NCI-H460 (cell line): Measurements from ENCODE around the gene ATXN3L. TPM values are rescaled to one million over a fixed set of nuclear protein-coding genes. Genes with fewer than 3 reads are reported as not detected.
"Not testable (repeated sequence)": the region's sequence is repeated elsewhere in the genome, so short reads cannot be mapped to it uniquely, and the experiment has no call there.

ENCODE experiments used
- DNase-seq: peaks from one replicate; pipeline ENCODE4 v3.0.0-alpha.2; 2016; ENCODE audit warnings: low read depth; ENCODE audit errors: extremely low read depth
- total RNA-seq: library from RNA; depleted of rRNA; stranded (reverse); fragments of >200 nt; shearing (Covaris generic); gene quantifications from 2 replicates; pipeline ENCODE4 v1.2.3, GENCODE V29; 2014

Gene ATXN3L
- total RNA-seq, 1 experiment from 2014 or later: not detected

DNA sequence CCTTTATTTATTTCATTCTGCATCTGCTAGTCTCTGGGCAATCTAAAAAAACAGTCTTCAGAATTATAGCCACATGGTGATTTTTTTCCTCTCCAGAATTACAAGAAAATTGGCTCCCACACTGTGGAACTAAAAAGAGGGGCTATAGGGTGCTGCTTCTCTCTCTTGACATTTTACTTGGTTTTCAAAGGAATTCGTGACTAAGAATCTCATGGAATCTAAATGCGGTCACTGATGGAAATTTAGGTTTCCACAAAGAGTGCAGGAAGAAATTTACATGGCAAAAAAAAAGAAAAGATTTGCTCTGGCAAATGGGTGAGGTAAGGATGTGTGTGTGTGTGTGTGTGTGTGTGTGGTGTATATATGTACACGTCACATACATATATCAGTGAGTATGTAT, 10.2 kb downstream of the ATXN3L start:
- no peak for DNase-seq

DNA sequence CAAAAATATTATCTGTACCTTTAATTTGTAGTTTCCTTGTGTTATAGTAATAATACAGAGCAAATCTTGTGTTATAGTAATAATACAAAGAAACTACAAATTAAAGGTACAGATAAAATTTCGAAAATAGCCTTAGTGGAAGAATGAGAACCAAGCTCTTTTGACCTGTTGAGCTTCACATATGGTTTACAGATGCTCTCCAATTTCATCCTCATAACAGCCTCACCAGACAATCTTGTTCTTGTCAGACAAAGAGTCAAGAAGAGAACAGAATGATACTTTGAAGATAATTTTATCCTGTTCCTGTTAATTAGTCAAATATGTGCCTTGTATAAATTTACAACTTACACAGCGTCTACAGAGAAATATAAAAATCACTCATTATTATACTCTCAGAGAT, 12.8 kb downstream of the ATXN3L start:
- DNase-seq: no peak

DNA sequence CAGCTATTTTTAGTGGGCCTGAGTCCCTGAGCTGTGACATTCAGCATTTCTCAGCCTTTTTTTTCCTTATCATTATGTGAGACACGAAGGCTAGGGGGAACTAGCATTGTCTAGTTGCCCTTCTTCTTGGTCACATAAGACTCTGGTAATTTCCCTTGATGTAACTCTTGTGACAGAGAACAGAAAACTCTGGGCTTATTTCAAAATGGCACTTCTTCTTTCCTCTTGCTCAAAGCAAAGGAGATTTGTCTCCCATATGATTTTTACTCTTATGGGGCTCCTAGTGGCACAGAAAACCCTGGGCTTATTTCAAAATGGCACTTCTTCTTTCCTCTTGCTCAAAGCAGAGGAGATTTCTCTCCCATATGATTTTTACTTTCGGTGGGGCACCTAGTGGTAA, 14.7 kb downstream of the ATXN3L start:
- no peak for DNase-seq

DNA sequence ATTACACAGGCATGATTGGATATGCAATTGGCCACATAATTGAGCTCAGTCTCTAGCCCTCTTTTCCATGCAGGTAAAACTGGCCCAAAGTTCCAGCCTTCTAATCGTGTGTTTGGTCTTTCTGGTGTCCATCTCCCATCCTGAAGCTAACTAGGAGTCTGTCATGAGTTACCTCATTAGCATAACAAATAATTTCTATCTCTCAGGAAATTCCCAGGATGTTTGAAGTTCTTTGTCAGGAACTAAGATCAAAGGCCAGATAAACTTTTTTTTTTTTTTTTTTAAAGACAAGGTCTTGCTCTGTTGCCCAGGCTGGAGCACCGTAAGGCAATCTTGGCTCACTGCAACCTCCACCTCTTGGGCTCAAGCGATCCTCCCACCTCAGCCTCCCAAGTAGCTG, 15.8 kb downstream of the ATXN3L start:
- DNase-seq: no peak

DNA sequence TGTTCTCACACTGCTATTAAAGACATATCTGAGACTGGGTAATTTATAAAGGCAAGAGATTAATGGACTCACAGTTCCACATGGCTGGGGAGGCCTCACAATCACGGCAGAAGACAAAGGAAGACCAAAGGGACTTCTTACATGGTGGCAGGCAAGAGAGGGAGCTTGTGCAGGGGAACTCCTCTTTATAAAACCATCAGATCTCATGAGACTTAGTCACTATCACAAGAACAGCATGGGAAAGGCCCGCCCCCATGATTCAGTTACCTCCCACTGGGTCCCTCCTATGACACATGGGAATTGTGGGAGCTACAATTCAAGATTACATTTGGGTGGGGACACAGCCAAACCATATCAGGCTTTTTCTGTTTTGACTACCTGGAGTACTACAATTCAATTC, 16.6 kb downstream of the ATXN3L start:
- not testable (repeated sequence) for DNase-seq

DNA sequence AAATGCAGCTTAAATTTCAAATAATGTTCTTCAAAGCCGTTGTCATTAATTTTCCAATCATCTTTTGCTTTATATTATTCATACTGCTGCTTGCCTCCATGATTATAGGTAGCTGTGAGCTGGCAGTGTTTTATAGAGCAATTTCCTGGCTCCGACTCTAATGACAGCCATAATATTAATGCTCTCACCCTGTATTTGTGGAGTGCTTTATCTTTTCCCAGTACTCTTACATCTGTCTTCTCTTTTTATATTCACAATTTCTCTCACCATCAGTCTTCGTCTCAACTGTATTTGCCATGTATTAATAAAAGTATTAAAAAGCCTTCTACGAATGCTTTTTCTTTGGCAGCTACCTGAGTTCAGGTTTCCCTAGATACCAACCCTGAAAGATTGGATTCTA, 21.0 kb downstream of the ATXN3L start:
- no peak for DNase-seq

DNA sequence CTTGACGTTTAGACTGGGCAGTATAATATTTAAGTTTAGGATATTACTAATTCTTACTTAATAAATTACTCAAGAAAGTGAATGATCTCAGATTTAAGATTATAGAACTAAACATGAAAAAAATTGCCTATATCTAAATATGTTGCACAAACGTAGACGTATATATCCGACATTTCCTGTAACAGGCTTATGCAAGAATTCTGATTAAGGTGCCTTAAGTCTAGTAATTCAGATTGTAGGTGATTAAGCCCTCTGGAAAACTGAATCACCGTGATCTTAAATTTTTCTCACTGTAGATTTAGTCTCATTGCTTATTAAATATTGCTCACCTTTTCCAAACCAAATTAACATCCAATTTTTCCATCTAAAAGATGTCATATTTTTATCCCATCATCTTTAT, 24.0 kb downstream of the ATXN3L start:
- no peak for DNase-seq

DNA sequence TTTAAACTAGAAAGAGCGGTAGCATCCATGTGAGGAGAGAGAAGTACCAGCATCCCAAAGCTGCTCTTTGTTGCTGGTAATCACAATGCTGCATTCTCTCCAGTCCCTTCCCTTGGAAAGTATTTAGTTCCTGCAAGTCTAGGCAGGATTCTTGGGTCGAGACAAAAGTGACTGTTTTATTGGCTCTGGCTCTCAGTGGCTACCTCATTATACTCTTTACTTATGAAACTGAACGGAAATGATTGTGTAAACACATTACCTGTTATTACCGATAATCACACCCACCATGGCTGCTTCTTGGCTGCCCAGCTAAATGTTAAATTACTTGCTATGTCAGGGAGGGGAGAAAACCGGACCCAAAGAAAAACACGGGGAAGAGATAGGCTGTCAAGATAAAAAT, 26.2 kb downstream of the ATXN3L start:
- no peak for DNase-seq

DNA sequence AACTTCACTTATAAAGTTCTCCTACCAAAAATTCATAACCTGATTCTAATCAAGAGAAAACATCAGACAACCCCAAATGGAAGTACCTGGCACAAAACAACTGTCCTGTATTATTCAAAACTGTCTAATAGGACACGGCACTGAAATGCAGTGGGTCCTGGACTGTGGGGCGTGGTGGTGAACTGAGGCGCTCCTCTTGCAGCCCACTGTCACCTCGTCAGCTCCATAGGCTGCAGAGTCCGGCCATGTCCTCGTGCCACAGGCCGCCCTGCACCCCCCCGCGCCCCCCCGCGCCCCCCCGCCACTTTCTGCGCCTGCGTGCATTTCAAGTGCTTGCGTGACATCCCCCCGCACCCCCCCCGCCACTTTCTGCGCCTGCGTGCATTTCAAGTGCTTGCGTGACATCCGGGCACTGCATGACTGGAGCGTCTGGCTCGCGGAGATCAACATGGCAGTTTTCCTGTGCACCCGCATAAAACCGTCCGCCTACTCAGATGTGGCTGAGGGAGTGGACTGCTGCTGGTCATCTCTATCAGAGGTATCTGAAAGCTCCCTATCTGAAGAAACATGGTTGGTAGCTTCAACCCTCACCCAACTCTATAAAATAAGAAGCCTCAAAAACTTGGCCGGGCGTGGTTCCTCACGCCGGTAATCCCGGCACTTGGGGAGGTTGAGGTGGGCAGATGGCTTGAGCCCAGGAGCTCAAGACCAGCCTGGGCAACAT, 28.8 kb downstream of the ATXN3L start:
- no peak for DNase-seq

DNA sequence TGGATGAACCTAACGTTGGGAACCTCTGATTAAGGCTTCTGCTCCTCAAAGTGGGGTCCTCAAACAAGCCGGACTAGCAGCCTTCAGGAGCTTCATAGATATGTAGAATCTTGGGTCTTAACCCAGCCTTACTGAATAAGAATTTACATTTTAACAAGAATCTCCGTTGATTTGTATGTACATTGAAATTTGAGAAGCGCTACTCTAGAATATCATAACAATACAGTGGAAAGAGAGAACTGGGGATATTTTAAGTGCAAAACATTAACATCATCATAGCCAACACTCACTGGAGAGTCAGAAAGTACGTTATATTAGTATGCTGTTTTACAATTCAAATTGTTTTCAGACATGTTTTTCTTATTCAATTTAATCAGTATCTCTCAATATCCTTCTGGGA, 31.2 kb downstream of the ATXN3L start:
- no peak for DNase-seq

DNA sequence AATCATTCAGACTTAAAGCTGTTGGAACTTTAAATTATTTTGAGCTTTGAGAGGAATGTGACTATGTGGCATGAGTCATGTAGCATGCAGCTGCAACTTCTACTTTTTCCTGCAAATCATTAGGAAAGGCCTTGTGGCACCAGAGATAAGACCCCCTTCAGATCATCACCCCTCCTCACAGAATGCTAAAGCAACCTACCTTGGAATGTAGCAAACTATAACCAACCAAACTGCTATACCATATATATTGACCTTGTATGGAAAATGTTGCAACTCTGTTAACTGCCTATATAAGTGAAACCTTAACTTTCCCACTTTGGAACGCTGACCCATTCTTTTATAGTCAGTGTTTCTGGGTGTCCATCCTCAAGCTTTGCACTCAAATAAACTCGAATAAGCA, 32.0 kb downstream of the ATXN3L start:
- no peak for DNase-seq

DNA sequence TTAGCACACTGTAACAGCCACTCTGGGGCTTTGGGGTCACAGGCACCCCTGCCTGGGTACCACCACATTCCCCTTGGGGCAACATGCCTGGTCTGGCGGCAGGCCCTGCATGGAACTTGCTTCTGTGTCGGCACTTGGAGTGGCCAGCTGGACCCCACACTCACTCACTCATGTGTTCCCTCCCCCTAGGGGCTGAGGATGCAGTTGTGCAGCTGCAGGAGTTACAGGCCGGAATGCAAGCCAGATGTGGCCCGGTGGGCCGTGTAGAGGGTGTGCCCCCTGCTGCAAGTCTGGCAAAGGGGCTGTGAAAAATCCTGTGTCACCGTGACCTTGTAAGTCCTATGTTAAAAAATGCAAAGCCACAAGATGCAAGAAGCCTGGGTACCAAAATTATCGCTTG, 34.2 kb downstream of the ATXN3L start:
- DNase-seq: no peak

DNA sequence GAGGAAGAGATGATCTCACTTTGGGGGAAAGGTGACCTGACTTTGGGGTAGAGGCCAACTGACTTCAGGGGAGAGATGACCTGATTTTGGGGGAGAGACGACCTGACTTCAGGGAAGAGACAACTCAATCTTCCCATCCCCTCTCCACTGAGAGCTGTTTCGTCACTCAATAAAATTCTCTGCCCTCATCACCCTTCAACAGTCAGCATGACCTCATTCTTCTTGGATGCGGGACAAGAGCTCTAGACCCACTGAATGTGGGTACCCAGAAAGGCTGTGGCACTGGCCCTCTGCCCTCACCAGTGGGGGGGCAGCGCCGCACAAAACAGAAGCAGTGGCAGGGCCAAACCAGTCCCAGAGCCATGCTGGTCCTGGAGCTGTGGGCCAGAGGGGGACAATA, 34.6 kb downstream of the ATXN3L start:
- no peak for DNase-seq

DNA sequence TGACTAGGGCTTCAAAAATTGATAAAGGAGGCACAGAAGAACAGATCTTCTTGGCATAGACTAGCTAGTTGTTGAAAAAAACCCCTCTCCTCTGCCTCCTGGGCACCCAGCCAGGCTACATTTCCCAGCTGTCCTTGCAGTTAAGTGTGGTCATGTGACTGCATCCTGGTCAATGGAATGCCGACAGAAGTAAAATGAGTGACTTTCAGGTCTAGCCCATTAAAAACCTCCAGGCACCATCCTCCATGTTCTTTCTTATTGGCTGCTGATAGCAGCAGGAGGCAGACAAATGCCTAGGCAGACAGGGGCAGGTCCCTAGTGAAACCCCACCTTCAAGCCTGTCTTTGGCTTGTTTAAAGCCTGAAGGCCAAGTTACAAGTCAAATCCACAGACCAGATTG, 35.3 kb downstream of the ATXN3L start:
- DNase-seq: no peak

DNA sequence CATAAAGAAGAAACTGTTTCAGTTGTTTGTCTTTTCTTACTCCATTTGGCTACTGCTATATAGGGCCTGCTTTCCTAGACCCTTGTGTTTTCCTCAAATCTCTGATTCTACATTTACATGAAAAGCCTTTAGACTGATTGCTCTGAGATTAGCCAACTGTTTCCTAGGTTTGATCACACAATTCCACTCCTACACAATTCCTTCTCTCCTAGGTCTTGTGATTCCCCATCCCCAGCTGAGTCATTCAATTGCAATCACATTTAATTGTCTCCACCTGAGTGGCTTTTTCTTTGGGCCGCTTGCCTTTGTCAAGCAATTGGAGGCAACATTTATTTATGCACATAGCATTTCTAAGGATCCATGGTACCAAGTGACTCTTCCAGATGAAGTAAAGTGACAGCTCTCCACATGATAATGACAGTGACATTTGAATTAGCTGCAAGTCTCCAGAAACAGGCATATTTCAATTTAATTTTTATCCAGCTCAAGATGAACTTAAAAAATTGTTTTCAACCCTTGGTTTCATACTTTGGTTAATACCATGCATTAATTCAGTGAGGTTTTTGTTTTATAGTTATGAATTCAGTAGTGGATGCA, 35.8 kb downstream of the ATXN3L start:
- no peak for DNase-seq

DNA sequence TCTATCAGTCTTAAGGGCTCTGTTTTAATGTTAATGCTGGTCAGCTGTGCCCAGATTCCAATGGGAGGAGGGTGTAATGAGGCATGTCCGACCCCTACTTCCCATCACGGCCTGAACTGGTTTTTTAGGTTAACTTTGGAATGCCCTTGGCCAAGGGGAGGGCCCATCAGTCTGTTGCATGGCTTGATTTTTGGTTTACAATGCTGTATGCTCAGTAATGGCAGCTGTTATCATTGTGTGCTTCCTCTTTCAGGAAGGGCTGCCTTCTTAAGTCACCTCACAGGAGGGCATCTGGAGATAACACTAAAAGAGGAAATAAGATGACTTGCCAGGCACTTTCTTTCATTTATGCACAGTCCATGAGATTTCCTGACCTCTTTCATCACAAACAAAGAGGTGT, 36.3 kb downstream of the ATXN3L start:
- DNase-seq: no peak

DNA sequence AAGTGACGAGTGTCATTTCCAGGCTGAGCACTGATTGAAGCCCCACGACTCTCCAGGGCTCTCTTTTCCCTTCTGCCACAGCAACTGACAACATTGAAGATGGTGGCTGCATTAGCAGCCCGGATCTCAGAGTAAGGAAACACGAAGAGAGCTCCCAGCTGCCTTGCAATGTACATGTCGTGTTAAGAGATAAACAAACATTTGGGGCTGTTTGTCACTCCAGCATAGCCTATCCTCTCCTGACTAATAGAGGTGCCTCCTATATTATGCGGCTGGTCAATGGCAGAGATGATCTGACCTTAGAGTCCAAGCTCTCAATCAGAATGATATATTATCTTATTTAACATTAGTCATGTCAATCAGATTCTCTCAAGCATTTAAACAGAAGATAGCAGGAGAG, 38.6 kb downstream of the ATXN3L start:
- DNase-seq: no peak

DNA sequence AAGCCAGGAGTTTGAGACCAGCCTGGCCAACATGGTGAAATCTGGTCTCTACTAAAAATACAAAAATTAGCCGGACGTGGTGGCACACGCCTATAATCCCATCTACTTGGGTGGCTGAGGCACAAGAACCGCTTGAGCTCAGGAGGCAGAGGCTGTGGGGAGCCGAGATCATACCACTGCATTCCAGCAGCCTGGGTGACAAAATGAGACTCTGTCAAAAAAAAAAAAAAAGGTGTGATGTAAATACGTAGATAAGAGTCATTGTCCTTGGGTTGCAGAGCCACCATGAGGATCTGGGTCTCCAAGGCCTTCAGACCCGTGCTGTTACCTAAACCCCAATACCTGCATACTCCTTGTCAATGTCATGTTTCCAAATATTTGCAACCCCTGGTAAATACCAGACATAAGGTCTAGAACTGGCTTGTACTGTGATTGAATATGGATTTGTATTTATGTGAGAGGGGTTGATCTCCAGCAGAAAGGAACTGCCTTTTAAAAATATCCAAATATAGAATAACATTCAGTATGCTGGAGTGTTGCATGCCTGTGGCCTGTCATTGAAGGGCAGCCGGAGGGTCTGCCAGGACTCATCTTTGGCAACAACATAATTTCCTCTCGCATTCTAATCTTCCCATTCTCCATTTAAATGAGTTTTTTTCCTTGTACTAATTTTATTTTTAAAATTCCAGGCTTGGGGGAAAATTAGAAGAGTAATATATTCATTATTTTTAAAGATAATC, 40.4 kb downstream of the ATXN3L start:
- no peak for DNase-seq

DNA sequence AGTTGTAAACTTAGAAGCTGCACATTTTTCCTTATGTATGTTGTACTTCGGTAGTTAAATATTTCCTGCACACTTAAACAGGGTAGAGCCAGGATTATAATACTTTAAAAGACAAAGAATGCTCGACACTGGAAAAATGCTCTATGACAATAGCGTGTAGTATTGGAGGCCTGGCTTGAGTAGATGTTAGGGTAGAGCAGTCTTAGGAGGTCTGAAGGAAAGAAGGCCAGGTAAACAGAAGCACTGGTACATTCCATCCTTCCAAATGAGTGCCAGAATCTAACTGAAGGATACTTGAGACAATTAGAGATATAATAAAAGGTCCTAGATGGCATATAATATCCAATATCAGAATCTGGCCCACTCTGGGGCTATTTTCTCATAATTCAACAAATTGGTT, 42.3 kb downstream of the ATXN3L start:
- DNase-seq: no peak

DNA sequence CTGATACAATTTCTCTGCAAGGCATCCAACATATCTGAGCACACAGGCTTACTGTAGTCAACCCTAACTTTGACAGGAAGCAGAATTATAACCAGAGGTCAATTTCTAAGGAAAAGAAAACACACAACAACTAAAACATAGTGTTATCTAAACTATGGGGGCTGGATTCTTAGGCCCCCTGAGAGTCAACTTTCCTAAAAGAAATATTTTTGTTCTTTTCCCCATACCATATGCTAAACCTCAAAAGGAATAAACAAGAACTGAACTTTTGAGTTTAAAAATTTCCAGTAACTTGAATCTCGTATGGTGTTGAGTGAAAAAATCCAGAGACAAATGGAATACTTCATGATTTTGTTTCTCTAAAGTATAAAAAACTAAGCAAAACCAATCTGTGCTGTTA, 42.9 kb downstream of the ATXN3L start:
- DNase-seq: no peak

DNA sequence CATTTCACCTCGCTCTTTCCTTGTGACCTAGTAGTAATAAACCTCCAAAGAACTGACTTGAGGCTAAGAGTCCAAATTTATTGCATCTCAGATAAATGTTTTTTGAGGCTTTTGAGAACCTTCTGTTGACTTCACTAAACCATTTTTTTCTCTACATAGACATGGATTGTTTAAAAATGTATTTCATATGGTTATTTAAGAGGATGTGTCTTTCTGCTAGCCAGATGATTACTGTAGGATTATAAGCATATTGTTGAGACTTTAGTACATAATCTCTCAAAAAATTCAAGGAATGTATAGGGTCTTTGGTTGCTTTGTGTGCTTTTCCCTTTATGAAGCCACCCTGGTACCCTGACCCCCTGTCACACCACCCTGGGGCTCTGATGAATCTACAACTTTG, 44.8 kb downstream of the ATXN3L start:
- no peak for DNase-seq

DNA sequence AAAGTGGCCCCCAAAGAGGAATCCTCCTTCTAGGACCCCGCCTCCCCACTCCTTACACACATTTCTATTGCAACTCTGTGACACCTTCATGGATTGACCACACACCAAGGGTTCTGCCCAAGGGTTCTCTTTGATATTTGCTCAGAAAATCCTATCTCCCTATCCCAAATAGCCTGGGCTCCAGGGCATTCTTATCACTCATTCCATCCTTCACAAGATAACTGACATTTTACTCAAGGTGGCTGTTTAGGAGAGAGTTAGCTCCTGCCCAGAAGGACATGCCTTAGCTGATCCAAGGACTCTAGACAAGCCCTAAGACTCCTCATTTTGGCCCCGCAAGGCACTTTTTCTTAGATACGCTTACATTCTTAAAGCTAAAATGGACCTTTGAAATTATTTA, 47.4 kb downstream of the ATXN3L start:
- no peak for DNase-seq
